Mucosa of rectum (tissue), 2 donors: Measurements from ENCODE around the gene CYP8B1.

Experiments
- H3K27ac ChIP-seq, 2 donors: one replicate each; pipeline ENCODE4 v1.7.0; 2013; ENCODE audit warnings: inconsistent platforms in 2 of 2, low read depth in 2 of 2, low read length in 2 of 2
- H3K27me3 ChIP-seq, 2 donors: one replicate each; pipeline ENCODE4 v1.7.0; 2013; ENCODE audit warnings: low read length in 2 of 2; ENCODE audit not compliant: control insufficient read depth in 2 of 2, insufficient read depth in 2 of 2
- H3K36me3 ChIP-seq, 2 donors: one replicate each; pipeline ENCODE4 v1.7.0; 2013; ENCODE audit warnings: low read length in 2 of 2; ENCODE audit not compliant: control insufficient read depth in 2 of 2, insufficient read depth in 2 of 2
- H3K4me1 ChIP-seq, 2 donors: one replicate each; pipeline ENCODE4 v1.7.0; 2013; ENCODE audit warnings: low read length in 2 of 2, mild to moderate bottlenecking in 1 of 2; ENCODE audit not compliant: control insufficient read depth in 2 of 2, insufficient read depth in 2 of 2
- H3K4me3 ChIP-seq, 2 donors: one replicate each; pipeline ENCODE4 v1.7.0; 2013; ENCODE audit warnings: low read length in 2 of 2
- H3K9ac ChIP-seq, 2 donors: one replicate each; pipeline ENCODE4 v1.7.0; 2013; ENCODE audit warnings: low read length in 2 of 2, low read depth in 1 of 2, mild to moderate bottlenecking in 1 of 2
- H3K9me3 ChIP-seq, 2 donors: one replicate each; pipeline ENCODE4 v1.7.0; 2013; ENCODE audit warnings: low read length in 2 of 2; ENCODE audit not compliant: control insufficient read depth in 2 of 2
- donor health status: healthy.
- donor health status: Normal muscosa, but diverticular disease.

Gene CYP8B1

DNA sequence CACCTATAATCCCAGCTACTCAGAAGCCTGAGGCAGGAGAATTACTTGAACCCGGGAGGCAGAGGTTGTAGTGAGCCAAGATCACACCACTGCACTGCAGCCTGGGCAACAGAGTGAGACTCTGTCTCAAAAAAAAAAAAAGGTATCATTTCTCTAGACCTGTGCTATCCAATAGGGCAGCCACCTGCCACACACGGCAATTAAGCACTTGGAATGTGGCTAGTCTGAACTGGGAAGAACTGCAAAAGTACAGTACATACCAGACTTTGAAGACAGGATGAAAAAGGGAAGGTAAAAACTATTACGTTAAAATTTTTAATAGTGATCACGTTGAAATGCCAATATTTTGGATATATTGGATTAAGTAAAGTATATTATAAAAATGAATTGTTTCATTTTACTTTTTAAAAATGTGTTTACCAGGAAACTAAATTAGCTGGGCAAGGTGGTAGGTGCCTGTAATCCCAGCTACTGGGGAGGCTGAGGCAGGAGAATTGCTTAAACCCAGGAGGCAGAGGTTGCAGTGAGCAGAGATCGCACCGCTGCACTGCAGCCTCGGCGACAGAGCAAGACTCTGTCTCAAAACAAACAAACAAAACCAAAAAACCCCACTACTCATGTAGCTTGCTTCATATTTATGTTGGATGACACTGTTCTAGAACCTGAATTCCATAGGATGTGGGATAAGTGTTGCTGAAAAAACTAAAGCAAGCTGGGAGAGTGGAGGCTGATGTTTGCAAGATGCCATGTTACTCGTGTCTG, 2.3 kb downstream of the CYP8B1 start:
- Histone ChIP-seq H3K27ac (no peak overlapping the region), H3K4me3 (no peak overlapping the region), H3K9ac (no peak overlapping the region), H3K9me3 (no peaks in the 10 kb centered on the region), H3K4me1 (no peaks in the 10 kb centered on the region), H3K36me3 (no peaks in the 10 kb centered on the region), H3K27me3 (no peaks in the 10 kb centered on the region)

DNA sequence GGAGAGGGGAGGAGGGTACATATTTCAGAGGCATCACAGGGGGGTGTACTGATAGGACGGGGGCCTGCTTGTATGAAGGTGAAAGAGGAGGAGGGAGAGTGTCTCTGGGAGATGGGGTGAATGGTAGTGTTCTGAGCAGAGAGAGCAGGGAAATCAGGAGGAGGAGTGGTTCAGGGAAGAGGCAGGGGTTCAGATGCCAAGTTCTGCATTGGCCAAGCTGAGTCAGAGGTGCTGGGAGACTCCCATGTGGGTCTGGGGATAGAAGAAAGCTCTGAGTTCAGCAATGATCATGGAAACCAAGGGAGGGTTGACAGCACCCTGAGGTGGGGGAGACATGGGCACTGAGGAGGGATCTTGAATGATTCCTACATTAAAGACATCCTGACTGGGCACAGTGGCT, 3.0 kb downstream of the CYP8B1 start:
- Histone ChIP-seq H3K27me3 (no peaks in the 10 kb centered on the region), H3K4me3 (no peak overlapping the region), H3K36me3 (no peaks in the 10 kb centered on the region), H3K9me3 (no peaks in the 10 kb centered on the region), H3K27ac (no peak overlapping the region), H3K9ac (no peak overlapping the region), H3K4me1 (no peaks in the 10 kb centered on the region)

DNA sequence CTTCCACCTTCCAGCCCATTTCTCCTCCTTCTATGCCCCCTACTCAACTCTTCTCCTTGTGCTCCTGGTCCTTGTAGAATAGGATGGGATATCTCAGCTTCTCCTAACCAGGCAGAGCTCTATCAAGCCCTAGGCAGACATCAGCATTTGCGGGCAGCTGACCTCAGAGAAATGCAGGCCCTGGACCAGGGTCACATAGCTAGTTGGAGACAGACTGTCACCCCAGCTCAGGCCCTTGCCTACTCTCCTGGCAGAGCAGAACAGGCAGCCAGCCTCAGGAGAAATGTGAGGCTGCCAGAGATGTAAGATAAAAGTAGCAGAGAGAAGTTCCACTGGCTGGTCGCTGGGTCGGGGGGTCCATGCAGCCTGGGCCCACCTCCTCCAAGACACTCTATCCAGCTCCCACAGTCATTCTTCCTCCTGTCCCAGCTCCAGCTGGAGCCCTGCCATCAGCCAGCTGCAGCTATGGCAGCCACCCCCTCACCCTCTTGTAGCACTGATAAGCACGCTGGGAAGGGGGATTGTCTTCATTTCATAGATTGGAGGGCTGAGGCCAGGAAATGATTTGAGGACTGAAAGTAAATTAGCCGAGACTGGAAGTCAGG, 4.0 kb downstream of the CYP8B1 start:
- no peak overlapping the region for H3K4me3 ChIP-seq
- no peak overlapping the region for H3K9ac ChIP-seq
- H3K36me3 ChIP-seq, result no peaks in the 10 kb centered on the region
- H3K27me3 ChIP-seq, result no peaks in the 10 kb centered on the region
- no peaks in the 10 kb centered on the region for H3K4me1 ChIP-seq
- H3K9me3 ChIP-seq, result no peaks in the 10 kb centered on the region
- H3K27ac ChIP-seq, result no peak overlapping the region

- no peaks in the 10 kb centered on the region for H3K4me1 ChIP-seq
- H3K27ac ChIP-seq, result no peak overlapping the region
- no peaks in the 10 kb centered on the region for H3K36me3 ChIP-seq
- H3K4me3 ChIP-seq, result no peak overlapping the region
- no peaks in the 10 kb centered on the region for H3K9me3 ChIP-seq
- no peak overlapping the region for H3K9ac ChIP-seq
- no peaks in the 10 kb centered on the region for H3K27me3 ChIP-seq
Observed at GRCh38 chr3:42868841-42869240, 6.8 kb downstream of the CYP8B1 start.

DNA sequence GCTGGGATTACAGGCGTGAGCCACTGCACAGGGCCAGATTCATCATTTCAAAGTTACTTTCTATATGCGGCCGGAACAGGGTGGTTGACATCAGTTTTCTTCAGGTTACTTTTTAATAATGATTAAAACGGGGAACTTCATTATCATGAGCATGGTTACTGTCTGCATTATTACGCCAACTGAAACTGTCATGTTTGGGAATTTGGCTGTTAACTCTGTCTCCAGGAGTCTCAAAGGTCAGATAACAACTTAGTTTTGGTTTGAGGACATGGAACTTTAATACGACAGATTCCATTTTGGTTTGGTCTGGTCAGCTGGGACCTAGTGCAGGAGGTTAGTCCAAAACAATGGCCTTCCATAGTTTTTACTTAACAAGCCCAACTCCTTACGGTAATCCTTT, 8.5 kb downstream of the CYP8B1 start:
- Histone ChIP-seq H3K27me3 (no peaks in the 10 kb centered on the region), H3K27ac (no peak overlapping the region), H3K36me3 (no peaks in the 10 kb centered on the region), H3K4me1 (no peaks in the 10 kb centered on the region), H3K9ac (no peak overlapping the region), H3K4me3 (no peak overlapping the region), H3K9me3 (no peaks in the 10 kb centered on the region)

- H3K4me3 ChIP-seq, result no peak overlapping the region
- H3K9ac ChIP-seq, result no peak overlapping the region
- no peaks in the 10 kb centered on the region for H3K9me3 ChIP-seq
- H3K36me3 ChIP-seq, result no peaks in the 10 kb centered on the region
- H3K4me1 ChIP-seq, result no peaks in the 10 kb centered on the region
- H3K27ac ChIP-seq, result no peak overlapping the region
- no peaks in the 10 kb centered on the region for H3K27me3 ChIP-seq
Observed at GRCh38 chr3:42865256-42865655, 10.4 kb downstream of the CYP8B1 start.

DNA sequence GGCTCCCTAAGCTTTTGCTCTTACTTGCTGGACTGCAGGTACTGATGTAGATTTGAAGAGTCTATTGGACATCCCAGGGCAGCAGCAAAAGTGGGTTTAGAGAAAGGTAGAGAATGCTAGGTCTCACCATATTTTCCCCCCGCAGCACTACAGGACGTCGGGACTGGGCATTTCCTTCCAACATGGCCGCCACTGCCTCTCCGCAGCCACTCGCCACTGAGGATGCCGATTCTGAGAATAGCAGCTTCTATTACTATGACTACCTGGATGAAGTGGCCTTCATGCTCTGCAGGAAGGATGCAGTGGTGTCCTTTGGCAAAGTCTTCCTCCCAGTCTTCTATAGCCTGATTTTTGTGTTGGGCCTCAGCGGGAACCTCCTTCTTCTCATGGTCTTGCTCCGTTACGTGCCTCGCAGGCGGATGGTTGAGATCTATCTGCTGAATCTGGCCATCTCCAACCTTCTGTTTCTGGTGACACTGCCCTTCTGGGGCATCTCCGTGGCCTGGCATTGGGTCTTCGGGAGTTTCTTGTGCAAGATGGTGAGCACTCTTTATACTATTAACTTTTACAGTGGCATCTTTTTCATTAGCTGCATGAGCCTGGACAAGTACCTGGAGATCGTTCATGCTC, 11.2 kb downstream of the CYP8B1 start:
- Histone ChIP-seq H3K4me3 (no peak overlapping the region), H3K9me3 (no peaks in the 10 kb centered on the region), H3K9ac (no peak overlapping the region), H3K27ac (no peak overlapping the region), H3K27me3 (no peaks in the 10 kb centered on the region), H3K36me3 (no peaks in the 10 kb centered on the region), H3K4me1 (no peaks in the 10 kb centered on the region)

DNA sequence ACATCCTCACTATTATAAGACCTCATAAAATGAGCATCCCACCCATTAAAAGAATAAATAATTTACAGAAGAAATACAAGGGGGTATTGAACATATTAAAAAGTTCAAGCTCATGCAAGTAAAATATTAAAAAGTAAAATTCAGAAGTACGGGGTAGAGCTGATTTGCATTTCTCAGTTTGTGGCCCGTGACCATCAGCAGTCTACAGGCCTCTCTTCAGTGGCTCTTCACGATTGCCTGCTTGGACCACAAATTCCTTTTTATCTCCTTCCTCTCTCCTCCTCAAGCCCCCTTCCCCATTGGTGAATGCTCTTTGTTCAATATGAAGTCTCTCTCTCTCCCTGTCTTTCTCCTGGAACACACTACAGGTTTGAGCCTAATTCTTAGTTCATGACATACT, 19.1 kb downstream of the CYP8B1 start:
- H3K36me3 ChIP-seq, result no peaks in the 10 kb centered on the region
- no peaks in the 10 kb centered on the region for H3K9me3 ChIP-seq
- H3K27ac ChIP-seq, result no peak overlapping the region
- no peak overlapping the region for H3K4me3 ChIP-seq
- H3K4me1 ChIP-seq, result no peaks in the 10 kb centered on the region
- no peak overlapping the region for H3K9ac ChIP-seq
- no peaks in the 10 kb centered on the region for H3K27me3 ChIP-seq

DNA sequence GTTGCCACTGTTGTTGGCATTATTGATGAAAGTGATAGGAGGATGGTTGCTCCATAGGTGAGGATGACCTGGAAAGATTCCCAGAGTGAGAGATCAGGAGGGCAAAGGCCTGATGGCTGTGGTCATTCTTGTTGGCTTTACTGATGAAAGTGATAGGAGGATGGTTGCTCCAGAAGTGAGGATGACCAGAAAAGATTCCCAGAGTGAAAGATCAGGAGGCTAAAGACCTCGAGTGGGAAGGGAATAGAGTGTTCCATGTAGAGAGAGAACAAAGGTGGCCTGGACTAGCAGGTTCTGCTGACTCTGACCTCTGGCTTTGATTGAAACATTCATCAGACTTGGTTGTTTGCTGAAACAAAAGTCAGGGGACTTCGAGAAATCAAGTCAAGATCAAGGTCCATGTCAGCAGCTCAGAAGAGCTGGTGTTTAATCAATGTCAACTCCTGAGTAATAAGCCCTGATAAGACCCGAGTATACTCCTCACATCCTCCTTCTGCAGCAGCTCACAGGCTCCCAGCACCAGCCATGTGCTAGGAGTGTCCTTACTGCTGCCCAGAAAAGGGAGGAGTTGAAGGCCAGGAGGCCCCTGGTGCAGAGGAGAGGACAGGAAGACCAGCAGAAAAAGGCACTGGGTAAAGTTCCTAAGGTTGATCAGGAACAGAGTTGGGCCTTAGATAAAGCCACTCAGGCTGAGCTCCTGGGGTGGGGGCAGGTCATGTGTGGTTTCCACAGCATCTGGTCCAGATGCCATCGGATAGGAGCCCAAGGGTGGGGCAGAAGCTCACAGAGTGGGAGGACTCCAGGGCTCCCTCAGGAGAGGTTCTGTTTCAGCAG, 19.9 kb downstream of the CYP8B1 start:
- no peaks in the 10 kb centered on the region for H3K36me3 ChIP-seq
- no peaks in the 10 kb centered on the region for H3K4me1 ChIP-seq
- no peaks in the 10 kb centered on the region for H3K9me3 ChIP-seq
- H3K27me3 ChIP-seq, result no peaks in the 10 kb centered on the region
- H3K27ac ChIP-seq, result no peak overlapping the region
- no peak overlapping the region for H3K4me3 ChIP-seq
- no peak overlapping the region for H3K9ac ChIP-seq

DNA sequence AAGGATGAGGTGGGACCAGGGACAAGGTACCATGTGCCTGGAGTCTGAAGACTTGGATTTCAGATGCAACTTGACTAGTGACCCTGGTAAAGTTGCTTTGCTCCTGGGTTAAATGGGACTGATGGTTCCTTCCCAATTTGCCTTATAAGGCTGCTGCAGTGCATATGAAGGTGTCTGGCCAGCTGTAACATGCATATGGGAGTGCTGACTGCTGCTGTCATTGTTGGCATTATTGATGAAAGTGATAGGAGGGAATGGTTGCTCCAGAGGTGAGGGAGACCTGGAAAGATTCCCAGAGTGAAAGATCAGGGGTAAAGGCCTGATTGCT, 20.5 kb downstream of the CYP8B1 start:
- H3K36me3 ChIP-seq, result no peaks in the 10 kb centered on the region
- no peak overlapping the region for H3K27ac ChIP-seq
- H3K27me3 ChIP-seq, result no peaks in the 10 kb centered on the region
- no peaks in the 10 kb centered on the region for H3K9me3 ChIP-seq
- no peak overlapping the region for H3K9ac ChIP-seq
- no peak overlapping the region for H3K4me3 ChIP-seq
- H3K4me1 ChIP-seq, result no peaks in the 10 kb centered on the region
